ENCODE data around the gene MICAL3.

The MICAL3 gene

GRCh38 chr22:17925431-17925841 lies 98.9 kb downstream of the MICAL3 start:
- no peak for DNase-seq

GRCh38 chr22:17924735-17925364 lies 99.5 kb downstream of the MICAL3 start:
- peak; percentile 66 for DNase-seq

GRCh38 chr22:17924076-17924475 lies 100.3 kb downstream of the MICAL3 start:
- no peak for DNase-seq

GRCh38 chr22:17922925-17923903 lies 101.1 kb downstream of the MICAL3 start:
- peak; percentile 88 for DNase-seq

GRCh38 chr22:17921871-17922821 lies 102.2 kb downstream of the MICAL3 start:
- DNase-seq, result peak; percentile 37

GRCh38 chr22:17920992-17921650 lies 103.2 kb downstream of the MICAL3 start:
- DNase-seq, result no peak

- no peak for DNase-seq
Measured at GRCh38 chr22:17920145-17920605, 104.2 kb downstream of the MICAL3 start.

GRCh38 chr22:17919276-17920144 lies 104.9 kb downstream of the MICAL3 start:
- no peak for DNase-seq

- DNase-seq, result no peak
Measured at GRCh38 chr22:17918840-17919239, 105.5 kb downstream of the MICAL3 start.

GRCh38 chr22:17917490-17917983 lies 106.8 kb downstream of the MICAL3 start:
- DNase-seq, result no peak

GRCh38 chr22:17916226-17916889 lies 108.0 kb downstream of the MICAL3 start:
- no peak for DNase-seq

GRCh38 chr22:17915676-17916075 lies 108.7 kb downstream of the MICAL3 start:
- no peak for DNase-seq

- no peak for DNase-seq
Measured at GRCh38 chr22:17915188-17915587, 109.2 kb downstream of the MICAL3 start.

GRCh38 chr22:17914474-17914873 lies 109.9 kb downstream of the MICAL3 start:
- DNase-seq, result no peak

GRCh38 chr22:17913801-17914347 lies 110.5 kb downstream of the MICAL3 start:
- DNase-seq, result no peak

- no peak for DNase-seq
Measured at GRCh38 chr22:17912945-17913721, 111.2 kb downstream of the MICAL3 start.

GRCh38 chr22:17911887-17912286 lies 112.5 kb downstream of the MICAL3 start:
- no peak for DNase-seq

- DNase-seq, result no peak
Measured at GRCh38 chr22:17911312-17911705, 113.1 kb downstream of the MICAL3 start.
